CD14-positive monocyte (primary cell): ENCODE results near the gene PLAU. TPM values are rescaled to one million over a fixed set of nuclear protein-coding genes. Genes with fewer than 3 reads are reported as not detected.
A peak's percentile ranks its signal among the peaks of the same experiment; 100 is the strongest.

Experiments used
- DNase-seq, 3 donors: peaks; one replicate each; pipeline ENCODE4 v3.0.0-alpha.2; 2011 to 2022
- H2AFZ ChIP-seq: 2 replicates; pipeline ENCODE4 v1.6.0; 2012; ENCODE audit warnings: mild to moderate bottlenecking, low read depth, low read length, inconsistent platforms; ENCODE audit not compliant: insufficient read depth, poor library complexity, severe bottlenecking
- H3K27ac ChIP-seq, 2 donors: 1 replicate in 1 of 2; 2 replicates in 1 of 2; pipeline ENCODE4 v1.5.1; 2012 to 2013; ENCODE audit warnings: low read length in 2 of 2, control low read depth in 1 of 2, inconsistent platforms in 1 of 2, low read depth in 1 of 2, mild to moderate bottlenecking in 1 of 2
- H3K27me3 ChIP-seq, 2 donors: one replicate each; pipeline versions ENCODE4 v1.6.0 to v1.6.1; 2011 to 2013; ENCODE audit warnings: low read length in 2 of 2; ENCODE audit not compliant: control insufficient read depth in 2 of 2, insufficient read depth in 2 of 2
- H3K36me3 ChIP-seq, 2 donors: replicated peaks in 1 of 2; 1 replicate in 1 of 2; 2 replicates in 1 of 2; pipeline versions ENCODE4 v1.5.1 to v1.6.1; 2012 to 2013; ENCODE audit warnings: low read length in 2 of 2, control low read depth in 1 of 2, inconsistent platforms in 1 of 2, mild to moderate bottlenecking in 1 of 2; ENCODE audit not compliant: insufficient read depth in 2 of 2, control insufficient read depth in 1 of 2
- H3K4me1 ChIP-seq, 2 donors: 1 replicate in 1 of 2; 2 replicates in 1 of 2; pipeline versions ENCODE4 v1.5.1 to v1.6.1; 2012 to 2013; ENCODE audit warnings: low read length in 2 of 2, control low read depth in 1 of 2, inconsistent platforms in 1 of 2, mild to moderate bottlenecking in 1 of 2, moderate library complexity in 1 of 2; ENCODE audit not compliant: insufficient read depth in 2 of 2, control insufficient read depth in 1 of 2
- H3K4me2 ChIP-seq: replicated peaks from 2 replicates; pipeline ENCODE3; 2012; ENCODE audit warnings: low read length, moderate library complexity, mild to moderate bottlenecking; ENCODE audit not compliant: poor library complexity, severe bottlenecking; ENCODE audit errors: extremely low read depth
- H3K4me3 ChIP-seq, 3 experiments: fragments of 200-600 bp in 1 of 3; sonication (generic) in 1 of 3; replicated peaks in 1 of 3; 1 replicate in 2 of 3; 2 replicates in 1 of 3; pipeline ENCODE4 v1.5.1; 2011 to 2013; ENCODE audit warnings: low read length in 3 of 3, mild to moderate bottlenecking in 3 of 3, control low read depth in 2 of 3, low read depth in 2 of 3, inconsistent platforms in 1 of 3, moderate library complexity in 1 of 3
- H3K79me2 ChIP-seq: 2 replicates; pipeline ENCODE4 v1.6.0; 2012; ENCODE audit warnings: mild to moderate bottlenecking, control low read depth, inconsistent platforms, low read length, moderate library complexity; ENCODE audit not compliant: insufficient read depth
- H3K9ac ChIP-seq: 2 replicates; pipeline ENCODE4 v1.6.0; 2017; ENCODE audit warnings: low read length, mild to moderate bottlenecking; ENCODE audit not compliant: insufficient read depth, poor library complexity, severe bottlenecking
- H3K9me3 ChIP-seq, 2 donors: replicated peaks in 1 of 2; 1 replicate in 1 of 2; 2 replicates in 1 of 2; pipeline versions ENCODE4 v1.5.1 to v1.6.1; 2012 to 2013; ENCODE audit warnings: low read length in 2 of 2, control low read depth in 1 of 2; ENCODE audit not compliant: control insufficient read depth in 1 of 2, insufficient read depth in 1 of 2
- H4K20me1 ChIP-seq: 2 replicates; pipeline ENCODE4 v1.6.0; 2012; ENCODE audit warnings: mild to moderate bottlenecking, low read length, control low read depth, moderate library complexity; ENCODE audit not compliant: insufficient read depth
- H3K27ac Mint-ChIP-seq, 7 donors: one replicate each; pipeline ENCODE4 v1.8.0; 2020; ENCODE audit warnings: mild to moderate bottlenecking in 7 of 7, mixed read lengths in 7 of 7, moderate library complexity in 6 of 7, inconsistent platforms in 2 of 7
- H3K27me3 Mint-ChIP-seq, 3 donors: one replicate each; pipeline ENCODE4 v1.8.0; 2021 to 2022; ENCODE audit warnings: low read depth in 3 of 3, mild to moderate bottlenecking in 3 of 3, mixed read lengths in 3 of 3, moderate library complexity in 3 of 3, inconsistent platforms in 1 of 3
- H3K36me3 Mint-ChIP-seq, 2 donors: one replicate each; pipeline ENCODE4 v1.8.0; 2020; ENCODE audit warnings: mixed read lengths in 2 of 2, inconsistent platforms in 1 of 2, mild to moderate bottlenecking in 1 of 2
- H3K4me1 Mint-ChIP-seq: one replicate; pipeline ENCODE4 v1.8.0; 2020; ENCODE audit warnings: mild to moderate bottlenecking, mixed read lengths
- H3K4me3 Mint-ChIP-seq, 2 donors: one replicate each; pipeline ENCODE4 v1.8.0; 2020; ENCODE audit warnings: mild to moderate bottlenecking in 2 of 2, mixed read lengths in 2 of 2, moderate library complexity in 1 of 2
- H3K9me3 Mint-ChIP-seq, 7 donors: one replicate each; pipeline ENCODE4 v1.8.0; 2020 to 2022; ENCODE audit warnings: mixed read lengths in 7 of 7, mild to moderate bottlenecking in 6 of 7, moderate library complexity in 6 of 7, inconsistent platforms in 2 of 7
- CTCF ChIP-seq: fragments of 200-600 bp; IDR thresholded peaks from one replicate; pipeline ENCODE4 v1.8.0; 2022; ENCODE audit warnings: antibody characterized with exemption, mild to moderate bottlenecking
- WGBS: methylation state at CpG from one replicate; pipeline ENCODE4 v1.1.5; 2013; ENCODE audit warnings: missing lambda C conversion rate; ENCODE audit not compliant: insufficient coverage; 5-methylcytosine and 5-hydroxymethylcytosine counted together
- intact Hi-C, 2 donors: fragments of 100-400 bp; cut with micrococcal nuclease; formaldehyde crosslinking; loops; one replicate each; pipeline versions ENCODE4 v1.15.0 to v1.15.1; 2023
- polyA plus RNA-seq, 3 donors: library from polyadenylated mRNA; depleted of rRNA in 1 of 3; unstranded in 2 of 3; stranded (reverse) in 1 of 3; fragments of 300-500 nt in 2 of 3; fragments of >200 nt in 1 of 3; fragmentation: Illumina TruSeq in 2 of 3; gene quantifications; 1 replicate in 2 of 3; 2 replicates in 1 of 3; pipeline ENCODE4 v1.2.3, GENCODE V29; 2012 to 2021

PLAU gene
- polyA plus RNA-seq, 3 donors = 0.16 to 1.5 (median 0.43) TPM

DNA sequence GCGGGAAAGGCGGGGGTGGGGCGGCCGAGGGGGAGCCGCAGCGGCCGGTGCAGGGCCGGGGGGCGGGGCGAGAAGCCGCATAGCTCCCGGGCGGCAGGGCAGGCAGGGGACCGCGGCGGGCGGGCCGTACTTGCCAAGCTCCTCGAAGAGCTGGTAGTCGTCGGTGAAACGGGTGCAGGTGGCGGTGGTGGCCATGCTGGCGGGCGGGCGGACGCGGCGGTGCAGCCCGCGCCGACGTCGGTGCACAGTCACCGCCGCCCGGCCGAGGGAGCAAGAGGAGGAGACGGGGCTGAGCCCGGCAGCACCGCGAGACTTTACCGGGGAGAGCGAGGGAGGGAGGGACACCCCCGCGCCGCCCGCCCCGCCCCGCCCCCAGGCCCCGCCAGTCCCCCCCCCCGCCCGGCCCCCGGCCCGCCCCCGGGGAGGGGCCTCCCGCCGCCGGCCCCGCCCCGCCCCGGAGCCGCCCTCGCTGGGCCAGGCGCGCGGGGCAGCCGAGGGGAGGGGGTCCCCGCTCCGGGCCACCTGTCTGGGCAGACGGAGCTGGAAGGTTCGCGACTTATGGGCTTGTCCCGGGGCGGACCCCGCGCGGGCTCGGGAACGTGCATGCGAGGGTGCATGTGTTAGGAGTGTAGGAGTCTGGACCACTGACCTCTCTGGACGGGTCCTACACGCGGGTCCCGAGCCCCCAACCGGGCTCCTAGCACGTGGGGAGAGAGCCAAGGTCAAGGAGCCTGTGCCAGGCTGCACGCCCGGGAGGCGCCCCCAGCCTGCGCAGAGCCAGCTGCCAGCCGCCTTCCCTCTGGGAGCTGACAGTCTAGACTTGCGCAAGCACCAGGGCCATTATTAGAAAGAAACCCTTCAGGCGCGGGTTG, 36.4 kb upstream of the PLAU start, which contains the start of gene CAMK2G:
Gene CAMK2G (minus strand): TSS at position 289 of the 872 bp plus-strand sequence. CDS start 94 bp downstream, at position 195.
- Histone ChIP-seq H4K20me1 (peaks cover 35% of the 10 kb centered on the region), H3K27me3 (no peaks in the 10 kb centered on the region), H3K4me1 (peaks cover 23 to 39% of the 10 kb centered on the region in 2 donors), H3K9ac (peak within 1 kb of the TSS; percentile 61), H3K4me3 (peak within 1 kb of the TSS; percentile 82 to 88 (median 82)), H3K79me2 (peaks cover 44% of the 10 kb centered on the region), H3K27ac (peak within 1 kb of the TSS; percentile 61 to 67), H2AFZ (peak within 1 kb of the TSS; percentile 90), H3K4me2 (peak within 1 kb of the TSS; percentile 94), H3K36me3 (peaks cover 14 to 34% of the 10 kb centered on the region in 2 donors), H3K9me3 (no peaks in the 10 kb centered on the region)
- under 1% methylated on average over 90 of the region's 95 CpGs for whole genome bisulfite sequencing
- Mint-ChIP-seq H3K4me1 (peaks cover 51% of the 10 kb centered on the region), H3K27ac (peak within 1 kb of the TSS; percentile 73 to 96 (median 89)), H3K36me3 (peaks cover 32% of the 10 kb centered on the region in 2 donors), H3K27me3 (peaks cover 0 to 3% (median 1%) of the 10 kb centered on the region in 3 donors), H3K4me3 (peak within 1 kb of the TSS; percentile 85 to 97), H3K9me3 (no peaks in the 10 kb centered on the region)
- intact Hi-C loops = loop anchor here (5.0 kb wide), 2 partner anchors 62 to 278 kb away; partner anchors contain the start of genes ADK (in 1 of the 2), AP3M1 (in 1 of the 2) and NDST2 (in 1 of the 2)
- DNase-seq = peak; percentile 78 to 88 (median 86)
- TF ChIP-seq CTCF = no peak

GRCh38 chr10:73875139-73875475, 35.8 kb upstream of the PLAU start:
- H3K27me3 Mint-ChIP-seq = peaks cover 0 to 3% (median 1%) of the 10 kb centered on the region in 3 donors
- H3K4me1 Mint-ChIP-seq = peaks cover 56% of the 10 kb centered on the region
- Histone ChIP-seq H3K4me3 (peak overlapping the region; percentile 71 to 88 (median 82)), H3K36me3 (peaks cover 8 to 28% of the 10 kb centered on the region in 2 donors), H3K27ac (peak overlapping the region; percentile 61 to 67), H3K4me2 (peak overlapping the region; percentile 94), H3K79me2 (peaks cover 38% of the 10 kb centered on the region), H3K27me3 (no peaks in the 10 kb centered on the region), H4K20me1 (peaks cover 33% of the 10 kb centered on the region), H2AFZ (peak overlapping the region; percentile 90), H3K9me3 (no peaks in the 10 kb centered on the region), H3K4me1 (peaks cover 28 to 45% of the 10 kb centered on the region in 2 donors), H3K9ac (peak overlapping the region; percentile 61)
- TF ChIP-seq CTCF = no peak
- H3K9me3 Mint-ChIP-seq = no peaks in the 10 kb centered on the region
- H3K27ac Mint-ChIP-seq = peak overlapping the region; percentile 73 to 96 (median 89)
- peaks cover 29 to 31% of the 10 kb centered on the region in 2 donors for H3K36me3 Mint-ChIP-seq
- H3K4me3 Mint-ChIP-seq = peak overlapping the region; percentile 85 to 97
- DNase-seq = peak in 1 of 3 donors; percentile 57
- WGBS = 60% methylated on average over 1 of the region's 3 CpGs
- intact Hi-C loops = loop anchor here (5.0 kb wide), 2 partner anchors 63 to 277 kb away; partner anchors contain the start of genes ADK (in 1 of the 2), AP3M1 (in 1 of the 2) and NDST2 (in 1 of the 2)
